ENCODE results near the gene DAB2IP. TPM values are rescaled to one million over a fixed set of nuclear protein-coding genes. Genes with fewer than 3 reads are reported as not detected.

DAB2IP gene
- polyA plus RNA-seq, 1 donor (not counting 4 experiments of a cell fraction or from before 2014, with no cell fraction given): 28.6 TPM

- no peak overlapping the region for H3K4me3 ChIP-seq (ENCODE audit: control insufficient read depth in 2 of 3, extremely low read depth in 1 of 3, insufficient read depth in 2 of 3, low read depth in 1 of 3, low read length in 3 of 3)
- peaks cover 37 to 67% of the 10 kb centered on the region in 2 experiments for H3K36me3 ChIP-seq (ENCODE audit: control insufficient read depth in 2 of 2, extremely low read depth in 1 of 2, insufficient read depth in 2 of 2, low read length in 2 of 2)
- H3K9me3 ChIP-seq (ENCODE audit: control insufficient read depth, low read depth, low read length): no peaks in the 10 kb centered on the region
- no peak overlapping the region for H3K9ac ChIP-seq (ENCODE audit: control insufficient read depth, extremely low read depth, insufficient read depth, low read length)
- DNase-seq (ENCODE audit: low read depth, low spot score) (no peak), FAIRE-seq (no peak)
- no peaks in the 10 kb centered on the region for H3K4me1 ChIP-seq (ENCODE audit: control insufficient read depth, extremely low read depth, insufficient read depth, low read length)
- TF ChIP-seq EZH2 (IDR thresholded peaks at IDR 0.05; ENCODE audit: low read length): no peak
- TF ChIP-seq CTCF (optimal IDR thresholded peaks at IDR 0.05 in 1 of 3, IDR thresholded peaks at IDR 0.05 in 1 of 3, conservative IDR thresholded peaks at IDR 0.05 in 1 of 3; ENCODE audit: extremely low read depth in 1 of 3, insufficient read depth in 2 of 3, low read length in 3 of 3): no peak
- H3K9me1 ChIP-seq (ENCODE audit: control insufficient read depth, extremely low read depth, insufficient read depth, low read length): no peaks in the 10 kb centered on the region
- H2AFZ ChIP-seq (ENCODE audit: control insufficient read depth, low read length): no peak overlapping the region
- H3K79me2 ChIP-seq (ENCODE audit: control insufficient read depth, insufficient read depth, low read length): no peaks in the 10 kb centered on the region
- dilution Hi-C loops (cut with MboI; ENCODE audit: extremely low pct_ligation_motif_present, low sequenced_read_pairs): no loop called here
- H3K27me3 ChIP-seq (ENCODE audit: control insufficient read depth, extremely low read depth, insufficient read depth, low read length): no peaks in the 10 kb centered on the region
- no peak overlapping the region for H3K27ac ChIP-seq (ENCODE audit: control insufficient read depth, insufficient read depth, low read length)
- H4K20me1 ChIP-seq (ENCODE audit: control insufficient read depth, extremely low read depth, insufficient read depth, low read length): no peaks in the 10 kb centered on the region
- no peak overlapping the region for H3K4me2 ChIP-seq (ENCODE audit: control insufficient read depth, extremely low read depth, insufficient read depth, low read depth, low read length)
These were observed 119.2 kb downstream of the DAB2IP start for GRCh38 chr9:121770415-121771273.

GRCh38 chr9:121771418-121771817 lies 120.0 kb downstream of the DAB2IP start:
- dilution Hi-C loops (cut with MboI; ENCODE audit: extremely low pct_ligation_motif_present, low sequenced_read_pairs): no loop called here

More at GRCh38 chr9:121771418-121771817, 120.0 kb downstream of the DAB2IP start:
- no peak for TF ChIP-seq EZH2 (IDR thresholded peaks at IDR 0.05; ENCODE audit: low read length)
- no peak for TF ChIP-seq CTCF (optimal IDR thresholded peaks at IDR 0.05 in 1 of 3, IDR thresholded peaks at IDR 0.05 in 1 of 3, conservative IDR thresholded peaks at IDR 0.05 in 1 of 3; ENCODE audit: extremely low read depth in 1 of 3, insufficient read depth in 2 of 3, low read length in 3 of 3)
- no peaks in the 10 kb centered on the region for H3K4me1 ChIP-seq (ENCODE audit: control insufficient read depth, extremely low read depth, insufficient read depth, low read length)
- H3K4me2 ChIP-seq (ENCODE audit: control insufficient read depth, extremely low read depth, insufficient read depth, low read depth, low read length): no peak overlapping the region
- H3K9me1 ChIP-seq (ENCODE audit: control insufficient read depth, extremely low read depth, insufficient read depth, low read length): no peaks in the 10 kb centered on the region
- no peak overlapping the region for H3K9ac ChIP-seq (ENCODE audit: control insufficient read depth, extremely low read depth, insufficient read depth, low read length)
- no peaks in the 10 kb centered on the region for H3K9me3 ChIP-seq (ENCODE audit: control insufficient read depth, low read depth, low read length)
- H3K27ac ChIP-seq (ENCODE audit: control insufficient read depth, insufficient read depth, low read length): no peak overlapping the region
- no peaks in the 10 kb centered on the region for H3K79me2 ChIP-seq (ENCODE audit: control insufficient read depth, insufficient read depth, low read length)
- FAIRE-seq: no peak
- no peak for DNase-seq (ENCODE audit: low read depth, low spot score)
- H3K4me3 ChIP-seq (ENCODE audit: control insufficient read depth in 2 of 3, extremely low read depth in 1 of 3, insufficient read depth in 2 of 3, low read depth in 1 of 3, low read length in 3 of 3): no peak overlapping the region
- no peak overlapping the region for H2AFZ ChIP-seq (ENCODE audit: control insufficient read depth, low read length)
- H3K36me3 ChIP-seq (ENCODE audit: control insufficient read depth in 2 of 2, extremely low read depth in 1 of 2, insufficient read depth in 2 of 2, low read length in 2 of 2): peaks cover 37 to 67% of the 10 kb centered on the region in 2 experiments
- no peaks in the 10 kb centered on the region for H3K27me3 ChIP-seq (ENCODE audit: control insufficient read depth, extremely low read depth, insufficient read depth, low read length)
- H4K20me1 ChIP-seq (ENCODE audit: control insufficient read depth, extremely low read depth, insufficient read depth, low read length): no peaks in the 10 kb centered on the region
